HCT116 (cell line): ENCODE results near the gene SGF29. TPM values are rescaled to one million over a fixed set of nuclear protein-coding genes. Genes with fewer than 3 reads are reported as not detected.

Experiments used
- ATAC-seq: fragments of 200-7000 bp; cut with Tn5 transposase; 2 replicates; pipeline ENCODE4 v1.9.1; 2020; ENCODE audit warnings: mild to moderate bottlenecking, moderate library complexity
- BruUV-seq: library from RNA; stranded (reverse); fragments of 400-500 nt; replicated peaks from 2 replicates; lab custom pipeline; 2021; lab: Mats Ljungman, UMichigan
- CTCF ChIA-PET: fragments of 300-600 bp; sonication (Branson Sonifier 250); formaldehyde crosslinking; loops from one replicate; lab custom pipeline; 2021; ENCODE audit warnings: antibody characterized with exemption; lab: Charles Lee
- POLR2A ChIA-PET: fragments of 300-600, 350-600 bp; sonication (Branson Sonifier 250); formaldehyde crosslinking; loops from one replicate; lab custom pipeline; 2021; ENCODE audit warnings: antibody characterized with exemption; lab: Charles Lee
- RAD21 ChIA-PET, 2 experiments: fragments of 300-600 bp; sonication (Branson Sonifier 250); formaldehyde crosslinking; loops; one replicate each; lab custom pipeline; 2023; ENCODE audit warnings: low total read pairs in 2 of 2; ENCODE audit not compliant: uncharacterized antibody in 2 of 2, unreplicated experiment in 2 of 2, low non-redundant PET in 1 of 2; lab: Charles Lee
- DNase-seq: peaks from one replicate; pipeline ENCODE4 v3.0.0-alpha.2; 2010; ENCODE audit warnings: low read depth, low spot score
- H2AFZ ChIP-seq: fragments of 200-600 bp; shearing (Covaris generic), sonication (generic); 2 replicates; pipeline ENCODE4 v1.6.1; 2017; ENCODE audit warnings: low read depth, mixed run types, mixed read lengths, antibody characterized with exemption, low read length; ENCODE audit not compliant: poor library complexity, severe bottlenecking
- H3K27ac ChIP-seq: 2 replicates; pipeline ENCODE4 v1.5.1; 2012; ENCODE audit warnings: low read depth, low read length
- H3K27me3 ChIP-seq: fragments of 200-600 bp; sonication (generic); 2 replicates; pipeline ENCODE4 v1.6.1; 2016; ENCODE audit warnings: mixed run types, low read length, mixed read lengths; ENCODE audit not compliant: insufficient read depth
- H3K36me3 ChIP-seq, 2 experiments: fragments of 200-500 bp in 1 of 2; fragments of 200-600 bp in 1 of 2; sonication (Bioruptor generic) in 1 of 2; sonication (generic) in 1 of 2; 2 replicates each; pipeline versions ENCODE4 v1.5.1 to v1.6.1; 2014 to 2016; ENCODE audit warnings: low read length in 2 of 2, inconsistent platforms in 1 of 2, mixed read lengths in 1 of 2, mixed run types in 1 of 2; ENCODE audit not compliant: insufficient read depth in 2 of 2, control insufficient read depth in 1 of 2
- H3K4me1 ChIP-seq, 2 experiments: fragments of 200-600 bp in 1 of 2; sonication (generic) in 1 of 2; 2 replicates each; pipeline versions ENCODE4 v1.5.1 to v1.6.1; 2012 to 2017; ENCODE audit warnings: low read length in 2 of 2, inconsistent platforms in 1 of 2, mild to moderate bottlenecking in 1 of 2, mixed read lengths in 1 of 2, mixed run types in 1 of 2, moderate library complexity in 1 of 2; ENCODE audit not compliant: insufficient read depth in 2 of 2, control insufficient read depth in 1 of 2
- H3K4me2 ChIP-seq: fragments of 200-600 bp; sonication (generic); 2 replicates; pipeline ENCODE4 v1.6.1; 2017; ENCODE audit warnings: mixed run types, low read length, mixed read lengths
- H3K4me3 ChIP-seq, 2 experiments: fragments of 200-600 bp in 1 of 2; sonication (generic) in 1 of 2; replicated peaks in 1 of 2; 2 replicates each; pipeline ENCODE4 v1.5.1; 2011 to 2016; ENCODE audit warnings: low read length in 2 of 2, control low read depth in 1 of 2, low read depth in 1 of 2, mild to moderate bottlenecking in 1 of 2, mixed read lengths in 1 of 2, mixed run types in 1 of 2
- H3K79me2 ChIP-seq: fragments of 200-600 bp; sonication (generic); 2 replicates; pipeline ENCODE4 v1.6.1; 2017; ENCODE audit warnings: mild to moderate bottlenecking, mixed run types, low read length, moderate library complexity, mixed read lengths; ENCODE audit not compliant: insufficient read depth
- H3K9ac ChIP-seq: fragments of 200-600 bp; sonication (generic); 2 replicates; pipeline ENCODE4 v1.6.1; 2016; ENCODE audit warnings: low read length, mixed read lengths
- H3K9me2 ChIP-seq: fragments of 200-600 bp; sonication (generic), shearing (Covaris generic); 2 replicates; pipeline ENCODE4 v1.6.1; 2017; ENCODE audit warnings: mixed run types, mild to moderate bottlenecking, moderate library complexity; ENCODE audit not compliant: insufficient read depth
- H3K9me3 ChIP-seq, 2 experiments: fragments of 200-500 bp in 1 of 2; fragments of 200-600 bp in 1 of 2; sonication (Bioruptor generic) in 1 of 2; sonication (generic) in 1 of 2; 2 replicates each; pipeline ENCODE4 v1.6.1; 2014 to 2017; ENCODE audit warnings: low read length in 2 of 2, mixed read lengths in 2 of 2, inconsistent platforms in 1 of 2, low read depth in 1 of 2, mild to moderate bottlenecking in 1 of 2, mixed run types in 1 of 2, moderate library complexity in 1 of 2; ENCODE audit not compliant: control insufficient read depth in 1 of 2, insufficient read depth in 1 of 2
- H4K20me1 ChIP-seq: fragments of 200-600 bp; sonication (generic), shearing (Covaris generic); 2 replicates; pipeline ENCODE4 v1.6.1; 2017; ENCODE audit warnings: mixed run types, mild to moderate bottlenecking, moderate library complexity; ENCODE audit not compliant: insufficient read depth
- CBX3 ChIP-seq: IDR thresholded peaks from 2 replicates; pipeline ENCODE4 v1.6.1; 2012; ENCODE audit warnings: low read depth
- ELF1 ChIP-seq: IDR thresholded peaks from 2 replicates; pipeline ENCODE4 v1.6.1; 2012; ENCODE audit warnings: low read depth, borderline replicate concordance
- EZH2 ChIP-seq: fragments of 200-600 bp; sonication (generic); IDR thresholded peaks from 2 replicates; pipeline ENCODE4 v1.6.1; 2017; ENCODE audit warnings: antibody characterized with exemption, mixed run types
- EZH2phosphoT487 ChIP-seq: fragments of 200-600 bp; IDR thresholded peaks from 2 replicates; pipeline ENCODE4 v1.6.1; 2018; ENCODE audit warnings: antibody characterized with exemption, borderline replicate concordance
- JUND ChIP-seq: IDR thresholded peaks from 2 replicates; pipeline ENCODE4 v1.6.1; 2012
- POLR2A ChIP-seq: IDR thresholded peaks from 2 replicates; pipeline ENCODE4 v1.7.0; 2011; ENCODE audit warnings: borderline replicate concordance; ENCODE audit not compliant: insufficient read depth, insufficient read length; ENCODE audit errors: extremely low read depth
- SP1 ChIP-seq: IDR thresholded peaks from 2 replicates; pipeline ENCODE4 v1.6.1; 2012; ENCODE audit warnings: low read depth
- TCF7L2 ChIP-seq: IDR thresholded peaks from 2 replicates; pipeline ENCODE4 v1.7.0; 2011; ENCODE audit warnings: borderline replicate concordance, inconsistent platforms; ENCODE audit not compliant: insufficient read depth, insufficient read length; ENCODE audit errors: extremely low read depth
- YY1 ChIP-seq: IDR thresholded peaks from 2 replicates; pipeline ENCODE4 v1.6.1; 2011; ENCODE audit warnings: low read length, low read depth, moderate library complexity, mild to moderate bottlenecking; ENCODE audit not compliant: insufficient replicate concordance; ENCODE audit errors: extremely low read depth
- ZFX ChIP-seq: fragments of 450-650 bp; IDR thresholded peaks from 2 replicates; pipeline ENCODE4 v1.6.1; 2017
- ZNF274 ChIP-seq: fragments of 200-500 bp; sonication (Bioruptor generic); IDR thresholded peaks from 2 replicates; pipeline ENCODE4 v1.6.1; 2014; ENCODE audit warnings: mild to moderate bottlenecking, low read depth, low read length, inconsistent platforms
- intact Hi-C: fragments of 100-400 bp; cut with micrococcal nuclease; formaldehyde crosslinking; loops from 2 replicates; pipeline ENCODE4 v1.10.0; 2022
- total RNA-seq: library from RNA; stranded (reverse); gene quantifications from one replicate; pipeline ENCODE4 v1.2.1, GENCODE V29; 2021; ENCODE audit not compliant: unreplicated experiment
- TF ChIP-seq, protein P1 (sequence below): IDR thresholded peaks from 2 replicates; pipeline ENCODE4 v1.6.1; 2012
- TF ChIP-seq, protein P2 (sequence below): IDR thresholded peaks from 2 replicates; pipeline ENCODE4 v1.6.1; 2011; ENCODE audit warnings: mild to moderate bottlenecking, low read length, moderate library complexity; ENCODE audit not compliant: insufficient replicate concordance; ENCODE audit errors: extremely low read depth
- TF ChIP-seq, protein P3 (sequence below): IDR thresholded peaks from 2 replicates; pipeline ENCODE4 v1.6.1; 2012
- TF ChIP-seq, protein P4 (sequence below): IDR thresholded peaks from 2 replicates; pipeline ENCODE4 v1.6.1; 2012; ENCODE audit warnings: low read depth
- TF ChIP-seq, protein P5 (sequence below), 3 experiments: fragments of 200-600 bp in 1 of 3; sonication (generic) in 1 of 3; IDR thresholded peaks in 2 of 3; conservative IDR thresholded peaks in 1 of 3; 2 replicates each; pipeline ENCODE4 v1.5.1; 2012 to 2017; ENCODE audit warnings: low read depth in 2 of 3, low read length in 2 of 3, antibody characterized with exemption in 1 of 3, borderline replicate concordance in 1 of 3, control low read depth in 1 of 3, mild to moderate bottlenecking in 1 of 3, mixed read lengths in 1 of 3, mixed run types in 1 of 3, moderate library complexity in 1 of 3; ENCODE audit not compliant: insufficient read depth in 1 of 3

The SGF29 gene
- total RNA-seq, 1 experiment from 2014 or later = 19.7 TPM

DNA sequence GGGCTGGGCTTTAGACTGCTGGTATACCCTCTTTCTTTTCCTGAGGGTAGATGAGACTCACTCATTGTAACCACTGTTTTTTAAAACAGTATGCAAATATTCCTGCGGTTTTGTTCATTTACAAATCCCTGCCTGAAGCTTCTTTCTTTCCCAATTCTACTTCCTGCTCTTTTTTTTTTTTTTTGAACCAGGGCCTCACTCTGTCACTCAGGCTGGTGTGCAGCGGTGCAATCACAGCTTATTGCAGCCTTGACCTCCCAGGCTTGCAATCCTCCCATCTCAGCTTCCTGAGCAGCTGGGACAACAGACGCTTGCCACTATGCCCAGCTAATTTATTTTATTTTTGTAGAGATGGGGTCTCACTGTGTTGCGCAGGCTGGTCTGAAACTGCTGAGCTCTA is 64.2 kb downstream of the SGF29 start:
- Histone ChIP-seq H3K9ac (no peak overlapping the region), H3K9me3 (no peaks in the 10 kb centered on the region), H2AFZ (no peak overlapping the region), H3K27me3 (no peaks in the 10 kb centered on the region), H3K4me1 (no peaks in the 10 kb centered on the region), H3K27ac (no peak overlapping the region), H3K9me2 (no peaks in the 10 kb centered on the region), H3K36me3 (no peaks in the 10 kb centered on the region), H3K79me2 (no peaks in the 10 kb centered on the region), H3K4me2 (no peak overlapping the region), H4K20me1 (no peaks in the 10 kb centered on the region), H3K4me3 (no peak overlapping the region)
- TF ChIP-seq JUND = no peak
- no peak for TF ChIP-seq POLR2A
- TF ChIP-seq, protein P1, sequence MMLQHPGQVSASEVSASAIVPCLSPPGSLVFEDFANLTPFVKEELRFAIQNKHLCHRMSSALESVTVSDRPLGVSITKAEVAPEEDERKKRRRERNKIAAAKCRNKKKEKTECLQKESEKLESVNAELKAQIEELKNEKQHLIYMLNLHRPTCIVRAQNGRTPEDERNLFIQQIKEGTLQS = no peak
- no peak for TF ChIP-seq EZH2phosphoT487
- TF ChIP-seq, protein P2, sequence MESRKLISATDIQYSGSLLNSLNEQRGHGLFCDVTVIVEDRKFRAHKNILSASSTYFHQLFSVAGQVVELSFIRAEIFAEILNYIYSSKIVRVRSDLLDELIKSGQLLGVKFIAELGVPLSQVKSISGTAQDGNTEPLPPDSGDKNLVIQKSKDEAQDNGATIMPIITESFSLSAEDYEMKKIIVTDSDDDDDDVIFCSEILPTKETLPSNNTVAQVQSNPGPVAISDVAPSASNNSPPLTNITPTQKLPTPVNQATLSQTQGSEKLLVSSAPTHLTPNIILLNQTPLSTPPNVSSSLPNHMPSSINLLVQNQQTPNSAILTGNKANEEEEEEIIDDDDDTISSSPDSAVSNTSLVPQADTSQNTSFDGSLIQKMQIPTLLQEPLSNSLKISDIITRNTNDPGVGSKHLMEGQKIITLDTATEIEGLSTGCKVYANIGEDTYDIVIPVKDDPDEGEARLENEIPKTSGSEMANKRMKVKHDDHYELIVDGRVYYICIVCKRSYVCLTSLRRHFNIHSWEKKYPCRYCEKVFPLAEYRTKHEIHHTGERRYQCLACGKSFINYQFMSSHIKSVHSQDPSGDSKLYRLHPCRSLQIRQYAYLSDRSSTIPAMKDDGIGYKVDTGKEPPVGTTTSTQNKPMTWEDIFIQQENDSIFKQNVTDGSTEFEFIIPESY = no peak
- TF ChIP-seq, protein P3, sequence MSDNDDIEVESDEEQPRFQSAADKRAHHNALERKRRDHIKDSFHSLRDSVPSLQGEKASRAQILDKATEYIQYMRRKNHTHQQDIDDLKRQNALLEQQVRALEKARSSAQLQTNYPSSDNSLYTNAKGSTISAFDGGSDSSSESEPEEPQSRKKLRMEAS = no peak
- TF ChIP-seq CBX3 = no peak
- TF ChIP-seq ZNF274 = no peak
- TF ChIP-seq, protein P4, sequence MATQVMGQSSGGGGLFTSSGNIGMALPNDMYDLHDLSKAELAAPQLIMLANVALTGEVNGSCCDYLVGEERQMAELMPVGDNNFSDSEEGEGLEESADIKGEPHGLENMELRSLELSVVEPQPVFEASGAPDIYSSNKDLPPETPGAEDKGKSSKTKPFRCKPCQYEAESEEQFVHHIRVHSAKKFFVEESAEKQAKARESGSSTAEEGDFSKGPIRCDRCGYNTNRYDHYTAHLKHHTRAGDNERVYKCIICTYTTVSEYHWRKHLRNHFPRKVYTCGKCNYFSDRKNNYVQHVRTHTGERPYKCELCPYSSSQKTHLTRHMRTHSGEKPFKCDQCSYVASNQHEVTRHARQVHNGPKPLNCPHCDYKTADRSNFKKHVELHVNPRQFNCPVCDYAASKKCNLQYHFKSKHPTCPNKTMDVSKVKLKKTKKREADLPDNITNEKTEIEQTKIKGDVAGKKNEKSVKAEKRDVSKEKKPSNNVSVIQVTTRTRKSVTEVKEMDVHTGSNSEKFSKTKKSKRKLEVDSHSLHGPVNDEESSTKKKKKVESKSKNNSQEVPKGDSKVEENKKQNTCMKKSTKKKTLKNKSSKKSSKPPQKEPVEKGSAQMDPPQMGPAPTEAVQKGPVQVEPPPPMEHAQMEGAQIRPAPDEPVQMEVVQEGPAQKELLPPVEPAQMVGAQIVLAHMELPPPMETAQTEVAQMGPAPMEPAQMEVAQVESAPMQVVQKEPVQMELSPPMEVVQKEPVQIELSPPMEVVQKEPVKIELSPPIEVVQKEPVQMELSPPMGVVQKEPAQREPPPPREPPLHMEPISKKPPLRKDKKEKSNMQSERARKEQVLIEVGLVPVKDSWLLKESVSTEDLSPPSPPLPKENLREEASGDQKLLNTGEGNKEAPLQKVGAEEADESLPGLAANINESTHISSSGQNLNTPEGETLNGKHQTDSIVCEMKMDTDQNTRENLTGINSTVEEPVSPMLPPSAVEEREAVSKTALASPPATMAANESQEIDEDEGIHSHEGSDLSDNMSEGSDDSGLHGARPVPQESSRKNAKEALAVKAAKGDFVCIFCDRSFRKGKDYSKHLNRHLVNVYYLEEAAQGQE = no peak
- TF ChIP-seq, protein P5, sequence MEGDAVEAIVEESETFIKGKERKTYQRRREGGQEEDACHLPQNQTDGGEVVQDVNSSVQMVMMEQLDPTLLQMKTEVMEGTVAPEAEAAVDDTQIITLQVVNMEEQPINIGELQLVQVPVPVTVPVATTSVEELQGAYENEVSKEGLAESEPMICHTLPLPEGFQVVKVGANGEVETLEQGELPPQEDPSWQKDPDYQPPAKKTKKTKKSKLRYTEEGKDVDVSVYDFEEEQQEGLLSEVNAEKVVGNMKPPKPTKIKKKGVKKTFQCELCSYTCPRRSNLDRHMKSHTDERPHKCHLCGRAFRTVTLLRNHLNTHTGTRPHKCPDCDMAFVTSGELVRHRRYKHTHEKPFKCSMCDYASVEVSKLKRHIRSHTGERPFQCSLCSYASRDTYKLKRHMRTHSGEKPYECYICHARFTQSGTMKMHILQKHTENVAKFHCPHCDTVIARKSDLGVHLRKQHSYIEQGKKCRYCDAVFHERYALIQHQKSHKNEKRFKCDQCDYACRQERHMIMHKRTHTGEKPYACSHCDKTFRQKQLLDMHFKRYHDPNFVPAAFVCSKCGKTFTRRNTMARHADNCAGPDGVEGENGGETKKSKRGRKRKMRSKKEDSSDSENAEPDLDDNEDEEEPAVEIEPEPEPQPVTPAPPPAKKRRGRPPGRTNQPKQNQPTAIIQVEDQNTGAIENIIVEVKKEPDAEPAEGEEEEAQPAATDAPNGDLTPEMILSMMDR (IDR thresholded peaks at IDR 0.05 in 2 of 3, conservative IDR thresholded peaks at IDR 0.05 in 1 of 3; ENCODE audit: borderline replicate concordance in 1 of 3, insufficient read depth in 1 of 3, low read depth in 2 of 3, low read length in 2 of 3) = no peak
- no peak for TF ChIP-seq YY1
- no peak for TF ChIP-seq SP1
- no peak for TF ChIP-seq EZH2
- TF ChIP-seq ZFX = no peak
- TF ChIP-seq ELF1 = no peak
- no peak for TF ChIP-seq TCF7L2
- RAD21 ChIA-PET = no interaction called here
- POLR2A ChIA-PET = no interaction called here
- DNase-seq = no peak
- ATAC-seq = no peak
- BruUV-seq = no TSS peak
- intact Hi-C loops = loop anchor here (5.0 kb wide), 1 partner anchor 341 kb away; no protein-coding TSS in a partner anchor
- CTCF ChIA-PET = no interaction called here
